NCI-H2107 (cell line): ENCODE data around the gene CYLC2.

Experiments
- DNase-seq: peaks from one replicate; lab custom pipeline; 2025; lab: John Stamatoyannopoulos, UW

Gene CYLC2, protein sequence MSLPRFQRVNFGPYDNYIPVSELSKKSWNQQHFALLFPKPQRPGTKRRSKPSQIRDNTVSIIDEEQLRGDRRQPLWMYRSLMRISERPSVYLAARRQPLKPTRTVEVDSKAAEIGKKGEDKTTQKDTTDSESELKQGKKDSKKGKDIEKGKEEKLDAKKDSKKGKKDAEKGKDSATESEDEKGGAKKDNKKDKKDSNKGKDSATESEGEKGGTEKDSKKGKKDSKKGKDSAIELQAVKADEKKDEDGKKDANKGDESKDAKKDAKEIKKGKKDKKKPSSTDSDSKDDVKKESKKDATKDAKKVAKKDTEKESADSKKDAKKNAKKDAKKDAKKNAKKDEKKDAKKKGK

GRCh38 chr9:102995033-102995432, at the start of gene CYLC2:
Gene CYLC2 (plus strand): TSS chr9:102995333. CDS start chr9:102995381, 48 bp downstream.
- DNase-seq = no peak

GRCh38 chr9:102950346-102950745, 44.8 kb upstream of the CYLC2 start:
- no peak for DNase-seq

DNA sequence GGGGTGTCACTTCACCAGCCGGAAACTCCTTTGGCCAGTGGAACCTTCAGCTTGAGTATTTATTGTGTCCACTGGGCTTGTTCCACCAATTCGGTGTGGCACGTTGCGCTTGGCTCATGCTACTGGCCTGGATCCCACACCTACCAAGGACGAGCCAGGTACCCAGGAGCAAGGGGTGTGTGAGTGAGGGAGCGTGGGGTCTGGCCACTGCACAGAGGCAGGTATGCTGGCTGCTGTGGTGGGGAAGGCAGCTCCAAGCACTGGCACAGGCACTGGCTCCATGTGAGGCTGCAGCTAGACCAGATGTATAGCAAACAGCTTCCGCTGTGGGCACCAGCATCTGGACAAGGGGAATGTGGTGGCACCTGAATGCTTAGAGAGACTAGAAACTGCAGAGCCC, 28.1 kb upstream of the CYLC2 start:
- no peak for DNase-seq

- DNase-seq = no peak
These were observed 27.2 kb upstream of the CYLC2 start for GRCh38 chr9:102967979-102968378.

- DNase-seq = no peak
These were observed 22.4 kb upstream of the CYLC2 start for GRCh38 chr9:102972780-102973179.

DNA sequence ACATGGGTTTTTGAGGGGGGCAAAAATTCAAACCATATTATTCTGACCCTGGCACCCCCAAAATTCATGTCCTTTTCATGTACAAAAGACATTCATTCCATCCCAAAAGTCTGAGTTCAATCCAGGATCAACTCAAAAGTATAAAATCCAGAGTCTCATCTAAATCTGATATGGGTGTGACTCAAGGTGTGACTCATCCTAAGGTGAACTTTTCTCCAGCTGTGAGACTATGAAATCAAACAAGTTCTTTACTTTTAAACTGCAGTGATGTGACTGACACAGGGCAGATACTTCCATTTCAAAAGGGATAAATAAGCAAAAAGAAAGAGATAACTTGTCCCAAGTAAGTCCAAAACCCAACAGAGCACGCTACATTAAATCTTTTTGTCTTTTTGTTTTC, 20.6 kb upstream of the CYLC2 start:
- no peak for DNase-seq

- no peak for DNase-seq
These were observed 19.9 kb upstream of the CYLC2 start for GRCh38 chr9:102975251-102975650.

DNA sequence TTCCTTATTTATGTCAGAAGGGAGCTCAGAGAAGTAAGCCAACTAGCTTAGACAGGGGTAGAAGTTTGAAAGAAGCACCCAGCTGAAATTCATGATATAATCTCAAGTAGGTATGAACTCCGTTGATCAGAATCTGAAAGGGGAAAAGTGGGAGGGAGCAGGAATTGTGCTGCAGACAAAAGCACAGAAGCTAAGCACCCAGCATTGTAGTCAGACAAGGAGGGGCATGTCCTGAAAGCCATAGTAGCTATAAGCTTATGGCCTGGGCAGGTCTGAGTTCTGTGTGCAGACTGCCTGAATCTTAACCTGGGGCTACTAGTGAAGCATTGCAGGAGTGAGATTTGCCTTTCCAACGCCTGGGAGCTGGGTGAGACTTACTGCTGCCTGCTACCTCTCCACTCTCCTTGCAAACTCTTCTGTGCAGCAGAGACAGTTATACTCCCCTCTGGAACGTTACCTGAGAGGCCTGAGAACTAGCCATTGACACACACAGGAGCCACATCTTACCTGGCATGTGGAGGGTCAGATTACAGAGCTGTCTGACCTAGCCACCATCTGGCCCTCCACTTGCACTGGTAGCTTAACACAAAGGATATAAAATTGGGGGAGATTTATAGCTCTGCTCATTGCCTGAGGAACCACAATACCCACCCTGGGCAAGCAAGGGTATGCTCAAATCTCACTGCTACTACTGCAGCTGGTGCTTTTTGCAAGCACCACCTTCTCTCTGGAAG, 9.8 kb upstream of the CYLC2 start:
- no peak for DNase-seq

- DNase-seq = no peak
These were observed 8.7 kb upstream of the CYLC2 start for GRCh38 chr9:102986425-102986824.

GRCh38 chr9:103003689-103004088, 8.6 kb downstream of the CYLC2 start:
- DNase-seq = no peak

- DNase-seq = no peak
These were observed 19.1 kb downstream of the CYLC2 start for GRCh38 chr9:103014242-103014641.

GRCh38 chr9:103025796-103026195, 30.7 kb downstream of the CYLC2 start:
- DNase-seq = no peak

DNA sequence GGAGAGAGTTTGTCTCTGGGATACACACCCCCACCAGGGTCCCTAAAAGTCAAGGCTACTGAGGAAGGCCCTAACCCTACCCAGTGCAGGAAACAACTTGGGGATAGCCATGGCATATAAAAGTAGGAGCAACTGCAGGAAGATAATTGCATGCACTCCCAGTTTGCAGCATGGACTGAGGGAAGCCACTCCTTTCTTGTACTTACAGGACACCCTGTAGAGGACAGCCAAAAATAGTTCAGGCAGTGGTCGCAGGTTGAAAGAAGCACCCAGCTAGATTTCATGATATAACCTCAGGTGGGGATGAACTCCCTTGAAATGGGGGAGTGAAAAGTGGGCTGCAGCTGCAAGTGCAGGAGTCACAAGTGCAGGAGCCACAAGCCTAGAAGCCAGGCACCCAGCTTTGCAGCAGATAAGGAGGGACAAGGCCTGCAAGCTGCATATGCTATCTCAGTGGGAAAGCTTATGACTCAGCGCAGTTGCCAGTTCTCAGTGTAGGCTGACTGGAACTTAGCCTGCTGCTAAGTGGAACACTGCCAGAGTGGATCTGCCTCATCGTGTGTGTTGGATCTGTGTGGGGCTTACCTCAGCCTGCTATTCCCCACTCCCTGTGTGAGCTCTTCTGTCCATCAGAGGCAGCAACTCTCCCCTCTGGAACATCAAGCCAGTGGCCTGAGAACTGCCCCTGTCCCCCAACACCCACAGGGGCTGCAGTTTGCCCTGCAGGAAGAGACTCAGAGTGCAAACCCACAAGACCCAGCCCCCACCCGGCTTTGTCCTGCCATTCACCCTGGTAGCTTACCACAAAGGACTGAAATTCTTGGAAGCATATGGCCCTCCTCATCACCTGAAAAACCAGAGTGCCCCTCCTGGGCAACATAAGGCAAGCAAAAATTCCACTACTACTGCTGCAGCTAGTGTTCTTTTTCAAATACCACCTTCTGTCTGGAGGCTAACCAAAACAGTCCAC, 42.7 kb downstream of the CYLC2 start:
- no peak for DNase-seq

GRCh38 chr9:103041961-103042360, 46.8 kb downstream of the CYLC2 start:
- no peak for DNase-seq
